Measurements from ENCODE around the gene FOXJ3.

- TF ChIP-seq CTCF (IDR thresholded peaks at IDR 0.05), result no peak
- TF ChIP-seq POLR2A (IDR thresholded peaks at IDR 0.05), result no peak
Observed at GRCh38 chr1:42328916-42329496, 6.0 kb downstream of the FOXJ3 start.

All from uterus (tissue), 2 donors.